Measurements from ENCODE around the gene RAD54L. TPM values are rescaled to one million over a fixed set of nuclear protein-coding genes. Genes with fewer than 3 reads are reported as not detected.

The RAD54L gene
- total RNA-seq, 1 experiment from 2014 or later = 54.7 TPM

- TF ChIP-seq ZBTB43 (CRISPR knock-in tag; IDR thresholded peaks at IDR 0.05) (0 out of 2 replicates have a peak, but pooled peaks have one; percentile 64), ZNF425 (CRISPR knock-in tag; conservative IDR thresholded peaks at IDR 0.05) (no peak)
These were observed 55.7 kb downstream of the RAD54L start, which contains the start of the genes LRRC41 and UQCRH (continued) for GRCh38 chr1:46303038-46303871.

- Mint-ChIP-seq H3K27ac (peak overlapping the region; percentile 98), H3K4me1 (peaks cover 59% of the 10 kb centered on the region), H3K36me3 (peaks cover 27% of the 10 kb centered on the region), H3K27me3 (ENCODE audit: low read depth) (no peaks in the 10 kb centered on the region), H3K4me3 (peak overlapping the region; percentile 100), H3K9me3 (no peaks in the 10 kb centered on the region)
- ATAC-seq (no peak), DNase-seq (ENCODE audit: low spot score) (no peak)
- CTCF ChIA-PET = interaction anchor here (1.2 to 2.3 kb wide), 3 partner anchors 29 to 103 kb away, joined by 6 to 9 read pairs (median 6); partner anchors contain the start of gene RAD54L
- no peak; the same call in 1 of the 2 replicates for TF ChIP-seq FOXK1 (CRISPR knock-in tag; IDR thresholded peaks at IDR 0.05)
- TF ChIP-seq ZNF138 (CRISPR knock-in tag; conservative IDR thresholded peaks at IDR 0.05) = no peak
- TF ChIP-seq, protein P1, sequence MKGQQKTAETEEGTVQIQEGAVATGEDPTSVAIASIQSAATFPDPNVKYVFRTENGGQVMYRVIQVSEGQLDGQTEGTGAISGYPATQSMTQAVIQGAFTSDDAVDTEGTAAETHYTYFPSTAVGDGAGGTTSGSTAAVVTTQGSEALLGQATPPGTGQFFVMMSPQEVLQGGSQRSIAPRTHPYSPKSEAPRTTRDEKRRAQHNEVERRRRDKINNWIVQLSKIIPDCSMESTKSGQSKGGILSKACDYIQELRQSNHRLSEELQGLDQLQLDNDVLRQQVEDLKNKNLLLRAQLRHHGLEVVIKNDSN (CRISPR knock-in tag; IDR thresholded peaks at IDR 0.05) = 0 out of 2 replicates have a peak, but pooled peaks have one; percentile 2
- TF ChIP-seq MYBL2 (CRISPR knock-in tag; IDR thresholded peaks at IDR 0.05) = peak; percentile 36; the same call in 1 of the 2 replicates
- POLR2A ChIA-PET = interaction anchor here (2.1 to 2.5 kb wide), 2 partner anchors 36 to 57 kb away, joined by 8 to 13 read pairs; partner anchors contain the start of genes NSUN4 and RAD54L
These were observed 56.3 kb downstream of the RAD54L start for GRCh38 chr1:46303872-46304326.

DNA sequence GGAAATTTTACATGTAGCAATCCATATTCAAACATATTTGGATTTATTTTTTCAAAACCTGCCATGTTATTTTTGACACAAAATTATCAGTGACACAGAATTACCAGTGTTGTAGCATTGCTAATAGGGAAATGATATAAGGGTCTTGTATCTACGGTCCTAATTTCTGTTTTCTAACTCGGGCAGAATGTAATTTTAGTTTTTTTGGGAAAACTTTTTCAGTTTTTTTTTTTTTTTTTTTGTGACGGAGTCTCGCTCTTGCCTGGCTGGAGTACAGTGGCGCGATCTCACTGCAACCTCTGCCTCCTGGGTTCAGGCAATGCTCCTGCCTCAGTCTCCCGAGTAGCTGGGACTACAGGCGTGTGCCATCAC lies 58.6 kb downstream of the RAD54L start:
- H3K9me3 Mint-ChIP-seq = no peaks in the 10 kb centered on the region
- H3K4me3 Mint-ChIP-seq = peak overlapping the region; percentile 60
- peaks cover 49% of the 10 kb centered on the region for H3K4me1 Mint-ChIP-seq
- DNase-seq (ENCODE audit: low spot score) (no peak), ATAC-seq (no peak)
- peak overlapping the region; percentile 87 for H3K27ac Mint-ChIP-seq
- peaks cover 43% of the 10 kb centered on the region for H3K36me3 Mint-ChIP-seq
- ChIA-PET POLR2A (no interaction called here), CTCF (no interaction called here)
- H3K27me3 Mint-ChIP-seq (ENCODE audit: low read depth) = no peaks in the 10 kb centered on the region
- TF ChIP-seq, protein P2, sequence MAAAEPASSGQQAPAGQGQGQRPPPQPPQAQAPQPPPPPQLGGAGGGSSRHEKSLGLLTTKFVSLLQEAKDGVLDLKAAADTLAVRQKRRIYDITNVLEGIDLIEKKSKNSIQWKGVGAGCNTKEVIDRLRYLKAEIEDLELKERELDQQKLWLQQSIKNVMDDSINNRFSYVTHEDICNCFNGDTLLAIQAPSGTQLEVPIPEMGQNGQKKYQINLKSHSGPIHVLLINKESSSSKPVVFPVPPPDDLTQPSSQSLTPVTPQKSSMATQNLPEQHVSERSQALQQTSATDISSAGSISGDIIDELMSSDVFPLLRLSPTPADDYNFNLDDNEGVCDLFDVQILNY (CRISPR knock-in tag; IDR thresholded peaks at IDR 0.05) = no peak
- TF ChIP-seq ZNF281 (CRISPR knock-in tag; IDR thresholded peaks at IDR 0.05) (no peak), ZSCAN18 (CRISPR knock-in tag; IDR thresholded peaks at IDR 0.05) (no peak), ZNF219 (CRISPR knock-in tag; IDR thresholded peaks at IDR 0.05; ENCODE audit: borderline replicate concordance) (no peak), TEAD1 (CRISPR knock-in tag; IDR thresholded peaks at IDR 0.05) (no peak), SMAD3 (CRISPR knock-in tag; IDR thresholded peaks at IDR 0.05; ENCODE audit: borderline replicate concordance) (no peak), CREB1 (CRISPR knock-in tag; IDR thresholded peaks at IDR 0.05) (no peak), ATF6 (CRISPR knock-in tag; IDR thresholded peaks at IDR 0.05) (no peak), JUN (CRISPR knock-in tag; IDR thresholded peaks at IDR 0.05) (no peak)
- TF ChIP-seq, protein P3, sequence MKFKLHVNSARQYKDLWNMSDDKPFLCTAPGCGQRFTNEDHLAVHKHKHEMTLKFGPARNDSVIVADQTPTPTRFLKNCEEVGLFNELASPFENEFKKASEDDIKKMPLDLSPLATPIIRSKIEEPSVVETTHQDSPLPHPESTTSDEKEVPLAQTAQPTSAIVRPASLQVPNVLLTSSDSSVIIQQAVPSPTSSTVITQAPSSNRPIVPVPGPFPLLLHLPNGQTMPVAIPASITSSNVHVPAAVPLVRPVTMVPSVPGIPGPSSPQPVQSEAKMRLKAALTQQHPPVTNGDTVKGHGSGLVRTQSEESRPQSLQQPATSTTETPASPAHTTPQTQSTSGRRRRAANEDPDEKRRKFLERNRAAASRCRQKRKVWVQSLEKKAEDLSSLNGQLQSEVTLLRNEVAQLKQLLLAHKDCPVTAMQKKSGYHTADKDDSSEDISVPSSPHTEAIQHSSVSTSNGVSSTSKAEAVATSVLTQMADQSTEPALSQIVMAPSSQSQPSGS (CRISPR knock-in tag; IDR thresholded peaks at IDR 0.05; ENCODE audit: borderline replicate concordance, low read depth) = no peak
- TF ChIP-seq, protein P4, sequence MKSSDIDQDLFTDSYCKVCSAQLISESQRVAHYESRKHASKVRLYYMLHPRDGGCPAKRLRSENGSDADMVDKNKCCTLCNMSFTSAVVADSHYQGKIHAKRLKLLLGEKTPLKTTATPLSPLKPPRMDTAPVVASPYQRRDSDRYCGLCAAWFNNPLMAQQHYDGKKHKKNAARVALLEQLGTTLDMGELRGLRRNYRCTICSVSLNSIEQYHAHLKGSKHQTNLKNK (CRISPR knock-in tag; IDR thresholded peaks at IDR 0.05) = no peak
